Endothelial cell of umbilical vein (primary cell): ENCODE results near the gene RPS27. TPM values are rescaled to one million over a fixed set of nuclear protein-coding genes. Genes with fewer than 3 reads are reported as not detected.

ENCODE experiments used
- BruUV-seq: library from RNA; stranded (reverse); fragments of 400-500 nt; replicated peaks from 2 replicates; lab custom pipeline; 2021; lab: Mats Ljungman, UMichigan
- CTCF ChIA-PET: fragments of 300-600, 350-600 bp; sonication (Branson Sonifier 250); formaldehyde crosslinking; loops from one replicate; lab custom pipeline; 2021; ENCODE audit warnings: antibody characterized with exemption, inconsistent platforms; lab: Charles Lee
- POLR2A ChIA-PET: fragments of 300-600, 350-600 bp; sonication (Branson Sonifier 250); formaldehyde crosslinking; loops from one replicate; lab custom pipeline; 2021; ENCODE audit warnings: antibody characterized with exemption, inconsistent platforms; lab: Charles Lee
- DNase-seq: peaks from one replicate; pipeline ENCODE4 v3.0.0-alpha.2; 2011; ENCODE audit warnings: low read depth, low spot score
- FAIRE-seq: peaks from 2 replicates; lab custom pipeline; 2011; peaks lifted over from hg19 to GRCh38; lab: Jason Lieb, UNC
- H2AFZ ChIP-seq: 2 replicates; pipeline ENCODE4 v1.6.0; 2012; ENCODE audit warnings: low read depth, low read length, control low read depth, inconsistent platforms
- H3K27ac ChIP-seq: 2 replicates; pipeline ENCODE4 v1.5.1; 2011; ENCODE audit warnings: low read depth, mild to moderate bottlenecking, control low read depth, low read length, moderate library complexity; ENCODE audit not compliant: insufficient read depth
- H3K27me3 ChIP-seq, 2 experiments: 2 replicates each; pipeline versions ENCODE4 v1.6.0 to v1.6.1; 2011; ENCODE audit warnings: low read length in 2 of 2, mixed read lengths in 1 of 2; ENCODE audit not compliant: control insufficient read depth in 2 of 2, insufficient read depth in 2 of 2
- H3K36me3 ChIP-seq, 2 experiments: 2 replicates in 1 of 2; 3 replicates in 1 of 2; pipeline ENCODE4 v1.5.1; 2011; ENCODE audit warnings: low read length in 2 of 2, mild to moderate bottlenecking in 1 of 2, moderate library complexity in 1 of 2; ENCODE audit not compliant: control insufficient read depth in 2 of 2, insufficient read depth in 2 of 2; ENCODE audit errors: extremely low read depth in 1 of 2
- H3K4me1 ChIP-seq: 3 replicates; pipeline ENCODE4 v1.5.1; 2011; ENCODE audit warnings: mild to moderate bottlenecking, low read length; ENCODE audit not compliant: control insufficient read depth, insufficient read depth; ENCODE audit errors: extremely low read depth
- H3K4me2 ChIP-seq: 2 replicates; pipeline ENCODE4 v1.6.1; 2011; ENCODE audit warnings: low read length, control low read depth, mixed read lengths; ENCODE audit not compliant: insufficient read depth
- H3K4me3 ChIP-seq, 3 experiments: fragments of 200-600 bp in 1 of 3; sonication (generic), shearing (Covaris generic) in 1 of 3; replicated peaks in 1 of 3; 2 replicates each; pipeline ENCODE4 v1.5.1; 2011 to 2016; ENCODE audit warnings: control low read depth in 3 of 3, low read length in 3 of 3, mild to moderate bottlenecking in 2 of 3, inconsistent platforms in 1 of 3, low read depth in 1 of 3, moderate library complexity in 1 of 3; ENCODE audit not compliant: insufficient read depth in 1 of 3
- H3K79me2 ChIP-seq: 2 replicates; pipeline ENCODE4 v1.6.0; 2012; ENCODE audit warnings: low read length, inconsistent platforms; ENCODE audit not compliant: control insufficient read depth, insufficient read depth
- H3K9ac ChIP-seq: replicated peaks from 2 replicates; pipeline ENCODE3; 2011; ENCODE audit warnings: low read length, control low read depth; ENCODE audit not compliant: insufficient read depth; ENCODE audit errors: extremely low read depth
- H3K9me1 ChIP-seq: replicated peaks from 3 replicates; pipeline ENCODE4 v1.6.0; 2011; ENCODE audit warnings: mild to moderate bottlenecking, low read length; ENCODE audit not compliant: control insufficient read depth, insufficient read depth; ENCODE audit errors: extremely low read depth
- H3K9me3 ChIP-seq: replicated peaks from 2 replicates; pipeline ENCODE4 v1.5.1; 2012; ENCODE audit warnings: low read length, inconsistent platforms; ENCODE audit not compliant: control insufficient read depth, insufficient read depth
- H4K20me1 ChIP-seq: replicated peaks from 2 replicates; pipeline ENCODE3; 2011; ENCODE audit warnings: mild to moderate bottlenecking, low read length; ENCODE audit not compliant: control insufficient read depth, insufficient read depth; ENCODE audit errors: extremely low read depth
- EZH2 ChIP-seq: IDR thresholded peaks from 2 replicates; pipeline ENCODE4 v1.6.1; 2012; ENCODE audit warnings: borderline replicate concordance, low read depth, mild to moderate bottlenecking, moderate library complexity, low read length, inconsistent platforms; ENCODE audit not compliant: severe bottlenecking
- FOS ChIP-seq: IDR thresholded peaks from 2 replicates; pipeline ENCODE4 v1.6.1; 2011; ENCODE audit warnings: mild to moderate bottlenecking, low read length, moderate library complexity, borderline replicate concordance; ENCODE audit not compliant: insufficient read depth
- GATA2 ChIP-seq: IDR thresholded peaks from 2 replicates; pipeline ENCODE4 v1.7.0; 2011; ENCODE audit warnings: low read depth, mild to moderate bottlenecking, moderate library complexity, mixed read lengths, low read length; ENCODE audit not compliant: insufficient read length, insufficient read depth
- JUN ChIP-seq: IDR thresholded peaks from 2 replicates; pipeline ENCODE4 v1.6.1; 2011; ENCODE audit warnings: borderline replicate concordance, low read depth; ENCODE audit not compliant: insufficient read length, insufficient read depth
- MYC ChIP-seq: IDR thresholded peaks from one replicate; pipeline ENCODE4 v1.6.1; 2011; ENCODE audit warnings: mild to moderate bottlenecking, low read depth, low read length
- POLR2A ChIP-seq: IDR thresholded peaks from 2 replicates; pipeline ENCODE4 v1.6.1; 2012; ENCODE audit warnings: low read depth, mild to moderate bottlenecking, control low read depth, low read length
- POLR2AphosphoS5 ChIP-seq: IDR thresholded peaks from 2 replicates; pipeline ENCODE4 v1.6.1; 2012; ENCODE audit warnings: low read depth, mild to moderate bottlenecking, control low read depth, low read length, moderate library complexity; ENCODE audit not compliant: insufficient read depth
- dilution Hi-C: fragments of 300-500 bp; cut with MboI; formaldehyde crosslinking; loops from one replicate; pipeline ENCODE4 v1.15.0; 2019; ENCODE audit warnings: low sequenced_read_pairs; ENCODE audit not compliant: extremely low pct_ligation_motif_present
- intact Hi-C: fragments of 100-400 bp; cut with micrococcal nuclease; formaldehyde crosslinking; loops from one replicate; pipeline ENCODE4 v1.10.0; 2022
- polyA plus RNA-seq, 4 experiments: library from polyadenylated mRNA; depleted of rRNA in 3 of 4; stranded (reverse) in 3 of 4; unstranded in 1 of 4; fragments of >200 nt; gene quantifications; 2 replicates each; pipeline versions ENCODE4 v1.2.1 to v1.2.3, GENCODE V29; 2011 to 2012; ENCODE audit warnings: missing spikeins in 1 of 4
- total RNA-seq: library from RNA; stranded (reverse); gene quantifications from 2 replicates; pipeline ENCODE4 v1.2.3, GENCODE V29; 2021
- TF ChIP-seq, protein P1 (sequence below), 2 donors: IDR thresholded peaks; 1 replicate in 1 of 2; 2 replicates in 1 of 2; pipeline ENCODE4 v1.5.1; 2011; ENCODE audit warnings: low read length in 2 of 2, mild to moderate bottlenecking in 2 of 2, moderate library complexity in 2 of 2, control low read depth in 1 of 2, inconsistent platforms in 1 of 2, low read depth in 1 of 2; ENCODE audit not compliant: insufficient read depth in 1 of 2; ENCODE audit errors: extremely low read depth in 1 of 2
- TF ChIP-seq, protein P2 (sequence below): IDR thresholded peaks from 2 replicates; pipeline ENCODE4 v1.6.1; 2011; ENCODE audit not compliant: insufficient read depth, insufficient read length

Gene RPS27
- total and polyA plus RNA-seq, 2 donors (not counting 3 experiments of a cell fraction or from before 2014, with no cell fraction given), result 1,120 to 1,521 TPM

DNA sequence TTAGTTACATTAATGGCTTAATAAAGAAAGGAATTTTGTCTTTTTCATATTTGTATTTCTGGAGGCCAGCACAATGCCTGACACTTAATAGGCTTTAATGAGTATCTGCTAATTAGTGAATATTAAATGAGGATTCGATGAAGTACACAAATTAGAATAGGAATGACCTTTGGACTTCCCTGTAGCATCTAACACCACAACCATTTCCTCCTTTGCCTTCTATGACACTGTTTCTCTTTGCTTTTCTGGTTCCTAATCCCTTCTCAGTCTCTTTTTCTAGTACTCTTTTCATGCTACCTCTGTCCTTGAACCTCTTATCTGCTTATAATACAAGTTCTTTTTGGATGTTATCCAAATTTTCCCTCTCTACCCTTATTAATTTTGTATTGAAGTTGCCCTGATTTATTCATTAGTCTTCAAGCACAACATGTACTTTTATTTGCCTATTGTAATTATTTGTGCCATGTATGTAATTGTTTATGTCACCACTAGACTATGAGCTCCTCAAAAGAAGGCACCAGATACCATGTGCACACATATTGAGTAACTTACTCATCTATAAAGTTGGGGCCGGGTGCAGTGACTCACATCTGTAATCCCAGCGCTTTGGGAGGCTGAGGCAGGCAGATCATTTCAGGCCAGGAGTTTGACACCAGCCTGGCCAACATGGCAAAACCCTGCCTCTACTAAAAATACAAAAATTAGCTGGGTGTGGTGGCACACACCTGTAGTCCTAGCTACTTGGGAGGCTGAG, 23.8 kb downstream of the RPS27 start:
- Histone ChIP-seq H3K27me3 (no peaks in the 10 kb centered on the region), H3K9me1 (no peaks in the 10 kb centered on the region), H3K4me2 (no peak overlapping the region), H4K20me1 (no peaks in the 10 kb centered on the region), H3K9me3 (no peaks in the 10 kb centered on the region), H3K79me2 (no peaks in the 10 kb centered on the region), H3K4me3 (no peak overlapping the region), H2AFZ (no peak overlapping the region), H3K27ac (no peak overlapping the region), H3K9ac (no peak overlapping the region), H3K4me1 (no peaks in the 10 kb centered on the region), H3K36me3 (no peaks in the 10 kb centered on the region)
- dilution Hi-C loops (no loop called here), intact Hi-C loops (no loop called here)
- TF ChIP-seq JUN, result no peak
- no peak for TF ChIP-seq EZH2
- TF ChIP-seq, protein P1, sequence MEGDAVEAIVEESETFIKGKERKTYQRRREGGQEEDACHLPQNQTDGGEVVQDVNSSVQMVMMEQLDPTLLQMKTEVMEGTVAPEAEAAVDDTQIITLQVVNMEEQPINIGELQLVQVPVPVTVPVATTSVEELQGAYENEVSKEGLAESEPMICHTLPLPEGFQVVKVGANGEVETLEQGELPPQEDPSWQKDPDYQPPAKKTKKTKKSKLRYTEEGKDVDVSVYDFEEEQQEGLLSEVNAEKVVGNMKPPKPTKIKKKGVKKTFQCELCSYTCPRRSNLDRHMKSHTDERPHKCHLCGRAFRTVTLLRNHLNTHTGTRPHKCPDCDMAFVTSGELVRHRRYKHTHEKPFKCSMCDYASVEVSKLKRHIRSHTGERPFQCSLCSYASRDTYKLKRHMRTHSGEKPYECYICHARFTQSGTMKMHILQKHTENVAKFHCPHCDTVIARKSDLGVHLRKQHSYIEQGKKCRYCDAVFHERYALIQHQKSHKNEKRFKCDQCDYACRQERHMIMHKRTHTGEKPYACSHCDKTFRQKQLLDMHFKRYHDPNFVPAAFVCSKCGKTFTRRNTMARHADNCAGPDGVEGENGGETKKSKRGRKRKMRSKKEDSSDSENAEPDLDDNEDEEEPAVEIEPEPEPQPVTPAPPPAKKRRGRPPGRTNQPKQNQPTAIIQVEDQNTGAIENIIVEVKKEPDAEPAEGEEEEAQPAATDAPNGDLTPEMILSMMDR (IDR thresholded peaks at IDR 0.05; ENCODE audit: extremely low read depth in 1 of 2, insufficient read depth in 1 of 2, low read depth in 1 of 2, low read length in 2 of 2), result no peak
- TF ChIP-seq GATA2, result no peak
- TF ChIP-seq POLR2A, result no peak
- BruUV-seq, result no TSS peak
- ChIA-PET POLR2A (no interaction called here), CTCF (no interaction called here)
- FAIRE-seq, result no peak
- DNase-seq, result no peak

DNA sequence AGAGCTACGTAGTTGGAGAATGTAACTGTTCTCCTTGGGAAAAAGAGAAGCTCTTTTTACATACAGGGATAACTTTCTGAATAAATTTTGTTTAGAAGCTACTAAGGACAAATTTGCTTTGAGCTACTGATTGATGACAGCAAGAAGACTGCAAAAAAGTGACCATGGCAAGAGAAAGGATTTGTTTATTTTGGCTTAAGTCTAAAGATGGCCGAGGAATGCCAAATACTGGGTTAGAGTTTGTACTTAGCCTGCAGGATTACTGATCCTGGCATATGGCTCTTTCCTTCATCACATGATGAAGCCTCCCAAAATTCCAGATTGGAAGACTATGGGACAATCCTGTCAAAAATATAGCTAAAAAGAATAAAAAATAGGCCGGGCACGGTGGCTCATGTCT, 28.7 kb downstream of the RPS27 start:
- no peaks in the 10 kb centered on the region for H3K36me3 ChIP-seq
- H3K27ac ChIP-seq, result no peak overlapping the region
- FAIRE-seq (no peak), DNase-seq (no peak)
- H3K4me1 ChIP-seq, result no peaks in the 10 kb centered on the region
- POLR2A ChIA-PET, result no interaction called here
- H3K9me1 ChIP-seq, result no peaks in the 10 kb centered on the region
- TF ChIP-seq, protein P1 (IDR thresholded peaks at IDR 0.05; ENCODE audit: extremely low read depth in 1 of 2, insufficient read depth in 1 of 2, low read depth in 1 of 2, low read length in 2 of 2), result no peak
- no peak for TF ChIP-seq JUN
- TF ChIP-seq POLR2A, result no peak
- TF ChIP-seq FOS, result no peak
- TF ChIP-seq MYC, result no peak
- TF ChIP-seq, protein P2, sequence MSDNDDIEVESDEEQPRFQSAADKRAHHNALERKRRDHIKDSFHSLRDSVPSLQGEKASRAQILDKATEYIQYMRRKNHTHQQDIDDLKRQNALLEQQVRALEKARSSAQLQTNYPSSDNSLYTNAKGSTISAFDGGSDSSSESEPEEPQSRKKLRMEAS, result no peak
- no peak for TF ChIP-seq GATA2
- no peak for TF ChIP-seq EZH2
- no peak for TF ChIP-seq POLR2AphosphoS5
- H3K9ac ChIP-seq, result no peak overlapping the region
- no peak overlapping the region for H3K4me2 ChIP-seq
- no peaks in the 10 kb centered on the region for H4K20me1 ChIP-seq
- no peaks in the 10 kb centered on the region for H3K27me3 ChIP-seq
- H2AFZ ChIP-seq, result no peak overlapping the region
- CTCF ChIA-PET, result interaction anchor here (1.6 kb wide), 1 partner anchor 11 kb away, joined by 3 read pairs; no protein-coding TSS in a partner anchor
- dilution Hi-C loops, result no loop called here
- BruUV-seq, result no TSS peak
- no peak overlapping the region for H3K4me3 ChIP-seq
- H3K9me3 ChIP-seq, result no peaks in the 10 kb centered on the region
- intact Hi-C loops, result no loop called here
- no peaks in the 10 kb centered on the region for H3K79me2 ChIP-seq
